Measurements from ENCODE around the gene BLOC1S5. TPM values are rescaled to one million over a fixed set of nuclear protein-coding genes. Genes with fewer than 3 reads are reported as not detected.

The BLOC1S5 gene
- total and polyA plus RNA-seq, 9 of the 15 experiments (the other 6 are each of a cell fraction or from before 2014, with no cell fraction given): 8.5 to 41.0 (median 27.7) TPM

GRCh38 chr6:7974565-7974937 is 89.6 kb downstream of the BLOC1S5 start:
- Histone ChIP-seq H3K4me3 (no peak overlapping the region), H3K79me2 (ENCODE audit: control insufficient read depth, insufficient read depth, low read length) (no peaks in the 10 kb centered on the region), H3K27ac (ENCODE audit: extremely low read depth, low read depth, low read length) (no peak overlapping the region), H3K4me1 (replicated peaks in 1 of 2; ENCODE audit: control insufficient read depth in 2 of 2, insufficient read depth in 2 of 2, low read length in 2 of 2) (peaks cover 7 to 20% of the 10 kb centered on the region in 2 experiments; a peak in 4 of 5 replicates), H3K36me3 (ENCODE audit: control insufficient read depth, insufficient read depth, low read length) (no peaks in the 10 kb centered on the region), H3K9me1 (ENCODE audit: control insufficient read depth, insufficient read depth, low read length) (no peaks in the 10 kb centered on the region), H3K9ac (ENCODE audit: insufficient read depth in 1 of 2, low read depth in 2 of 2, low read length in 2 of 2) (no peak overlapping the region), H4K20me1 (replicated peaks; ENCODE audit: control insufficient read depth, insufficient read depth, low read length) (peaks cover 15% of the 10 kb centered on the region; the same call in 1 of the 2 replicates), H3K27me3 (ENCODE audit: control insufficient read depth in 2 of 2, insufficient read depth in 2 of 2, low read length in 2 of 2) (peaks cover 8 to 22% of the 10 kb centered on the region in 2 experiments), H3K4me2 (ENCODE audit: insufficient read depth, low read length) (peak overlapping the region; percentile 49; the same call in 1 of the 2 replicates), H2AFZ (ENCODE audit: low read depth, low read length) (0 out of 2 replicates have a peak overlapping the region, but pooled peaks have one; percentile 3), H3K9me3 (replicated peaks; ENCODE audit: control insufficient read depth, insufficient read depth, low read depth, low read length) (no peaks in the 10 kb centered on the region)
- intact Hi-C loops (cut with micrococcal nuclease): no loop called here
- ATAC-seq (peak; percentile 16; the same call in 2 of the 3 replicates), FAIRE-seq (no peak), DNase-seq (ENCODE audit: extremely low read depth in 1 of 4, low spot score in 3 of 4) (peak in 1 of 4 experiments; percentile 26)
- 1% methylated on average over 5 of the region's 5 CpGs for WGBS (ENCODE audit: insufficient coverage, low coverage, missing lambda C conversion rate)
- in situ Hi-C loops (cut with MboI): no loop called here
- BruUV-seq (replicated peaks): no TSS peak
- ChIA-PET CTCF (ENCODE audit: low intra/inter-chr PET ratio) (interaction anchor here (1.0 kb wide), 1 partner anchor 16 kb away, joined by 4 read pairs; no protein-coding TSS in a partner anchor), POLR2A (interaction anchor here (0.6 kb wide), 1 partner anchor 38 kb away, joined by 3 read pairs; no protein-coding TSS in a partner anchor)
- TF ChIP-seq, protein P1, sequence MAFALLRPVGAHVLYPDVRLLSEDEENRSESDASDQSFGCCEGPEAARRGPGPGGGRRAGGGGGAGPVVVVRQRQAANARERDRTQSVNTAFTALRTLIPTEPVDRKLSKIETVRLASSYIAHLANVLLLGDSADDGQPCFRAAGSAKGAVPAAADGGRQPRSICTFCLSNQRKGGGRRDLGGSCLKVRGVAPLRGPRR (CRISPR knock-in tag; IDR thresholded peaks at IDR 0.05): no peak
- TF ChIP-seq ZNF174 (CRISPR knock-in tag; IDR thresholded peaks at IDR 0.05): no peak
- TF ChIP-seq ETV6 (IDR thresholded peaks at IDR 0.05; ENCODE audit: borderline replicate concordance in 1 of 2, low read depth in 2 of 2, low read length in 1 of 2): no peak
- no peak for TF ChIP-seq ETV6 (CRISPR knock-in tag; IDR thresholded peaks at IDR 0.05; ENCODE audit: borderline replicate concordance)
- peak; percentile 40; the same call in 1 of the 2 replicates for TF ChIP-seq MECOM (CRISPR knock-in tag; IDR thresholded peaks at IDR 0.05)
- TF ChIP-seq, protein P2, sequence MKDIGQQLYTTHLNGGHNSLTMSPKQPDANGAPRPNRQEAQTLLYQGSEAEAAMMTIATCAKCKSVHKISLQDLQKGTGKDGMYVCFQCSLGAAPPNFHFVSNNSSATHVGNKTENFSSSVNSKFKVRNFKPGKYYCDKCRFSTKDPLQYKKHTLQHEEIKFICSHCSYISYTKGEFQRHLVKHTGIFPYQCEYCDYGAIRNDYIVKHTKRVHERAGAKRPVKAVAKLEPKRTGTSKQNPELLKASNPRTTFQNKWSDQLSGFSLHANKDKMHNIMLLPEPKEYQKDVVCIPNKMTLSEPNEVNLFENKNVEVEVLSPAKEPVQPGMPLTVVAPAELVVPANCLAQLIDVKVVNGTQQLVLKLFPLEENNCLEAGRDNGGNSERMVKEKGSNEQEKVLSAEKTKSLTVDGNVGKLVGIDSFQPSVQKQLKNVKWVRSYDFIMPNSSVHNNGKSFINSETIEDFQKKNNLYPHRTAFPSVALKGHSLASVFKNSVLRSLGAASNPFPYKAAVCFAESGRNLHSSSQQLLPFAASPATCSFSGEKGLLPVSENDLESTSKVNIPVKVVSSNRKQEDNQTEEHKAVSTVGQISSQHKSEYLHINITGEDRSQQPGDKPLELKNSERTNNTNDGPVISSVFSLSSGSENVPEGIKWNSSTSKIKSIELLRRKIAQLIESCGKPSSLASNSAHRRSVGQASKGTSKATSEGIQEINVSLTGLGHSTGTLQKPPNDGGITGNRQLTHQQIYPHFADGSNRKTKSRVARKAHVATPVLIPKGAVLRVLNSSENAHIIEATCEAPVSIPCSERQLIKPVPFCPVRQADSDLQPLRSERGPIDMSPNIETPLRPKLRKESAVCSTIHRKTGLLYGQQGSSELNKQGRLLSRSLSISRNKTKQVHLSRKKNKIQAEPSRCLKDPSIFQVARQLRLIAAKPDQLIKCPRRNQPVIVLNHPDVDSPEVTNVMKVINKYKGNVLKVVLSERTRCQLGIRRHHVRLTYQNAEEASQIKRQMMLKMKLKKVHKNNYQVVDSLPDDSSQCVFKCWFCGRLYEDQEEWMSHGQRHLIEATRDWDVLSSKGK (CRISPR knock-in tag; IDR thresholded peaks at IDR 0.05): no peak
- TF ChIP-seq, protein P3, sequence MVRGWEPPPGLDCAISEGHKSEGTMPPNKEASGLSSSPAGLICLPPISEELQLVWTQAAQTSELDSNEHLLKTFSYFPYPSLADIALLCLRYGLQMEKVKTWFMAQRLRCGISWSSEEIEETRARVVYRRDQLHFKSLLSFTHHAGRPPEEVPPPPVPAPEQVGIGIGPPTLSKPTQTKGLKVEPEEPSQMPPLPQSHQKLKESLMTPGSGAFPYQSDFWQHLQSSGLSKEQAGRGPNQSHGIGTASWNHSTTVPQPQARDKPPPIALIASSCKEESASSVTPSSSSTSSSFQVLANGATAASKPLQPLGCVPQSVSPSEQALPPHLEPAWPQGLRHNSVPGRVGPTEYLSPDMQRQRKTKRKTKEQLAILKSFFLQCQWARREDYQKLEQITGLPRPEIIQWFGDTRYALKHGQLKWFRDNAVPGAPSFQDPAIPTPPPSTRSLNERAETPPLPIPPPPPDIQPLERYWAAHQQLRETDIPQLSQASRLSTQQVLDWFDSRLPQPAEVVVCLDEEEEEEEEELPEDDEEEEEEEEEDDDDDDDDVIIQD (CRISPR knock-in tag; IDR thresholded peaks at IDR 0.05): no peak
- TF ChIP-seq GABPA (tag; conservative IDR thresholded peaks at IDR 0.05; ENCODE audit: low read depth): peak; percentile 36; the same call in 1 of the 2 replicates
- TF ChIP-seq, protein P4, sequence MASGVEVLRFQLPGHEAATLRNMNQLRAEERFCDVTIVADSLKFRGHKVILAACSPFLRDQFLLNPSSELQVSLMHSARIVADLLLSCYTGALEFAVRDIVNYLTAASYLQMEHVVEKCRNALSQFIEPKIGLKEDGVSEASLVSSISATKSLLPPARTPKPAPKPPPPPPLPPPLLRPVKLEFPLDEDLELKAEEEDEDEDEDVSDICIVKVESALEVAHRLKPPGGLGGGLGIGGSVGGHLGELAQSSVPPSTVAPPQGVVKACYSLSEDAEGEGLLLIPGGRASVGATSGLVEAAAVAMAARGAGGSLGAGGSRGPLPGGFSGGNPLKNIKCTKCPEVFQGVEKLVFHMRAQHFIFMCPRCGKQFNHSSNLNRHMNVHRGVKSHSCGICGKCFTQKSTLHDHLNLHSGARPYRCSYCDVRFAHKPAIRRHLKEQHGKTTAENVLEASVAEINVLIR (CRISPR knock-in tag; IDR thresholded peaks at IDR 0.05): no peak
- no peak for TF ChIP-seq ZNF146 (CRISPR knock-in tag; IDR thresholded peaks at IDR 0.05; ENCODE audit: unreplicated experiment)
- no peak for TF ChIP-seq ZNF76 (CRISPR knock-in tag; IDR thresholded peaks at IDR 0.05; ENCODE audit: borderline replicate concordance)
- no peak for TF ChIP-seq ZNF699 (CRISPR knock-in tag; IDR thresholded peaks at IDR 0.05; ENCODE audit: insufficient replicate concordance)
- no peak for TF ChIP-seq MCM3 (IDR thresholded peaks at IDR 0.05)
- TF ChIP-seq MEIS2 (IDR thresholded peaks at IDR 0.05; ENCODE audit: partially characterized antibody): peak; percentile 75
- no peak for TF ChIP-seq TFAM (CRISPR knock-in tag; conservative IDR thresholded peaks at IDR 0.05)
- no peak for TF ChIP-seq SMAD4 (CRISPR knock-in tag; conservative IDR thresholded peaks at IDR 0.05)
